K562 (cell line): Measurements from ENCODE around the gene PMVK. TPM values are rescaled to one million over a fixed set of nuclear protein-coding genes. Genes with fewer than 3 reads are reported as not detected.

ENCODE experiments used
- BCOR ChIP-seq: fragments of 450-650 bp; IDR thresholded peaks from 2 replicates; pipeline ENCODE4 v1.6.1; 2016
- CBFA2T2 ChIP-seq: fragments of 450-650 bp; conservative IDR thresholded peaks from 2 replicates; pipeline ENCODE4 v1.6.1; 2017; ENCODE audit warnings: mild to moderate bottlenecking
- COPS2 ChIP-seq: fragments of 450-650 bp; conservative IDR thresholded peaks from 2 replicates; pipeline ENCODE4 v1.6.1; 2016; ENCODE audit warnings: mild to moderate bottlenecking, moderate library complexity
- CREM ChIP-seq: IDR thresholded peaks from 2 replicates; pipeline ENCODE4 v1.6.1; 2014; ENCODE audit warnings: antibody characterized with exemption, low read depth
- ELF1 ChIP-seq: fragments of 200-800 bp; sonication (Bioruptor generic); IDR thresholded peaks from 2 replicates; pipeline ENCODE4 v1.6.1; 2016; ENCODE audit warnings: missing genetic modification characterization, missing compliant biosample characterization
- EP400 ChIP-seq: fragments of 450-650 bp; IDR thresholded peaks from 2 replicates; pipeline ENCODE4 v1.6.1; 2017; ENCODE audit warnings: antibody characterized with exemption, mild to moderate bottlenecking, moderate library complexity
- FOS ChIP-seq: IDR thresholded peaks from 3 replicates; pipeline ENCODE4 v1.6.1; 2011; ENCODE audit not compliant: insufficient read length; ENCODE audit errors: extremely low read depth
- FUS ChIP-seq: fragments of 200-400 bp; formaldehyde crosslinking; optimal IDR thresholded peaks from 2 replicates; pipeline ENCODE3; 2017; ENCODE audit warnings: low read depth, low read length
- MCM2 ChIP-seq: fragments of 450-650 bp; IDR thresholded peaks from 2 replicates; pipeline ENCODE4 v1.6.1; 2017; ENCODE audit warnings: low read depth, mild to moderate bottlenecking
- MCM3 ChIP-seq: fragments of 450-650 bp; IDR thresholded peaks from 2 replicates; pipeline ENCODE4 v1.6.1; 2016
- MTA1 ChIP-seq: fragments of 450-650 bp; IDR thresholded peaks from 2 replicates; pipeline ENCODE4 v1.6.1; 2017; ENCODE audit warnings: borderline replicate concordance
- NFYB ChIP-seq: IDR thresholded peaks from 2 replicates; pipeline ENCODE4 v1.6.1; 2011; ENCODE audit warnings: mild to moderate bottlenecking, moderate library complexity; ENCODE audit not compliant: insufficient read length; ENCODE audit errors: extremely low read depth
- NR2C1 ChIP-seq, 2 experiments: fragments of 450-650 bp; IDR thresholded peaks; 2 replicates each; pipeline ENCODE4 v1.6.1; 2017; ENCODE audit warnings: mild to moderate bottlenecking in 2 of 2, antibody characterized with exemption in 1 of 2, inconsistent platforms in 1 of 2, missing compliant biosample characterization in 1 of 2, missing genetic modification characterization in 1 of 2
- SAP30 ChIP-seq: fragments of 200-600 bp; sonication (generic); IDR thresholded peaks from 2 replicates; pipeline ENCODE4 v1.6.1; 2012; ENCODE audit warnings: borderline replicate concordance, low read depth, mild to moderate bottlenecking, moderate library complexity, low read length, control low read depth, inconsistent platforms; ENCODE audit not compliant: insufficient read depth, poor library complexity, severe bottlenecking
- SMC3 ChIP-seq: conservative IDR thresholded peaks from 2 replicates; pipeline ENCODE4 v1.6.1; 2011; ENCODE audit warnings: low read depth, low read length, improper control_type of control experiment; ENCODE audit not compliant: insufficient read depth
- XRCC3 ChIP-seq: fragments of 450-650 bp; IDR thresholded peaks from 2 replicates; pipeline ENCODE4 v1.6.1; 2017; ENCODE audit warnings: mild to moderate bottlenecking, moderate library complexity
- ZBTB17 ChIP-seq: fragments of 450-650 bp; formaldehyde crosslinking; IDR thresholded peaks from 2 replicates; pipeline ENCODE4 v1.4.0; 2020; ENCODE audit warnings: mild to moderate bottlenecking
- ZC3H4 ChIP-seq: sonication (generic); formaldehyde crosslinking; IDR thresholded peaks from 2 replicates; pipeline ENCODE4 v1.9.0; 2021; ENCODE audit warnings: missing genetic modification reagents, borderline replicate concordance
- ZNF224 ChIP-seq: sonication (generic); formaldehyde crosslinking; IDR thresholded peaks from 2 replicates; pipeline ENCODE4 v1.8.0; 2022; ENCODE audit warnings: mild to moderate bottlenecking, missing genetic modification reagents
- ZNF408 ChIP-seq: fragments of 250-450 bp; sonication (Bioruptor Pico); IDR thresholded peaks from 2 replicates; pipeline ENCODE4 v1.4.0; 2020; ENCODE audit warnings: low read depth, mild to moderate bottlenecking, moderate library complexity
- ZSCAN32 ChIP-seq: fragments of 450-650 bp; formaldehyde crosslinking; IDR thresholded peaks from 2 replicates; pipeline ENCODE4 v1.4.0; 2020; ENCODE audit warnings: mild to moderate bottlenecking, moderate library complexity
- polyA plus RNA-seq, 8 experiments: library from polyadenylated mRNA; depleted of rRNA in 4 of 8; stranded (reverse) in 5 of 8; unstranded in 3 of 8; fragments of >200 nt; fragmentation: Nextera tagmentation in 2 of 8; fragmentation: Illumina TruSeq in 1 of 8; extraction: Ambion mirVana in 2 of 8; extraction: Trizol in 1 of 8; gene quantifications; 2 replicates each; pipeline versions ENCODE4 v1.2.1 to v1.2.3, GENCODE V29; 2011 to 2014; ENCODE audit warnings: inconsistent platforms in 1 of 8, missing spikeins in 1 of 8
- total RNA-seq, 7 experiments: library from RNA; depleted of rRNA in 6 of 7; stranded (reverse); fragments of >200 nt in 6 of 7; fragmentation: Illumina TruSeq in 2 of 7; extraction: Trizol in 2 of 7; gene quantifications; 2 replicates each; pipeline versions ENCODE4 v1.2.1 to v1.2.3, GENCODE V29; 2011 to 2021; ENCODE audit warnings: low replicate concordance in 1 of 7
- TF ChIP-seq, protein P1 (sequence below): fragments of 250-450 bp; sonication (Bioruptor Pico); IDR thresholded peaks from 2 replicates; pipeline ENCODE4 v1.8.0; 2021; ENCODE audit warnings: mild to moderate bottlenecking, moderate library complexity
- TF ChIP-seq, protein P2 (sequence below): sonication (generic); formaldehyde crosslinking; IDR thresholded peaks from 2 replicates; pipeline ENCODE4 v1.8.1; 2023; ENCODE audit warnings: mild to moderate bottlenecking, missing genetic modification reagents, moderate library complexity
- TF ChIP-seq, protein P3 (sequence below): fragments of 250-450 bp; sonication (Bioruptor Pico); IDR thresholded peaks from 2 replicates; pipeline ENCODE4 v1.8.0; 2022; ENCODE audit warnings: inconsistent platforms
- TF ChIP-seq, protein P4 (sequence below): sonication (generic); formaldehyde crosslinking; IDR thresholded peaks from 2 replicates; pipeline ENCODE4 v1.8.1; 2023; ENCODE audit warnings: mild to moderate bottlenecking, missing genetic modification reagents

PMVK gene
- total and polyA plus RNA-seq, 9 of the 15 experiments (the other 6 are each of a cell fraction or from before 2014, with no cell fraction given) = 1.1 to 15.3 (median 6.3) TPM

DNA sequence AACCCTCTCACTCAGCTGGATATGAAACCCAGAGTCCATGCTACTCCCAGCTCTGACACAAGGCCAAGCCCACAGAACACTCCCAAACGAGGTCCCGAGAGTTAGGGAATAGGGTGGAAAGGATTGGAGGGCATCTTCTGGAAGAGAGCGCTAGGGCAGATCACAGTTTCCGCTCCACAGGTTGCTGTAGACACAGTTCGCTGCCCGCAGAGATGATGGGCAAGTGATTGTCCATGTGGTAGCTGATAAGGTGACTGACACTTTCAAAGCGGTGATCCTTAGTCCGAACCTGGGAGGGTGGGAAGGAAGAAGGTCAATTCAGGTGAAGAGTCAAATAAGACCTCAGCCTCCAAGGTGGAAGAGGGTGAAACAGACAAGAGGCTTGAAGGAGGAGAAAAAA, 27.1 kb upstream of the PMVK start (continued):
- TF ChIP-seq FOS = no peak
- 0 out of 2 replicates have a peak, but pooled peaks have one; percentile 10 for TF ChIP-seq CREM
- TF ChIP-seq ELF1 = no peak
- TF ChIP-seq NR2C1 (IDR thresholded peaks at IDR 0.05) = no peak
- TF ChIP-seq NR2C1 (tag; IDR thresholded peaks at IDR 0.05) = no peak
- TF ChIP-seq, protein P1, sequence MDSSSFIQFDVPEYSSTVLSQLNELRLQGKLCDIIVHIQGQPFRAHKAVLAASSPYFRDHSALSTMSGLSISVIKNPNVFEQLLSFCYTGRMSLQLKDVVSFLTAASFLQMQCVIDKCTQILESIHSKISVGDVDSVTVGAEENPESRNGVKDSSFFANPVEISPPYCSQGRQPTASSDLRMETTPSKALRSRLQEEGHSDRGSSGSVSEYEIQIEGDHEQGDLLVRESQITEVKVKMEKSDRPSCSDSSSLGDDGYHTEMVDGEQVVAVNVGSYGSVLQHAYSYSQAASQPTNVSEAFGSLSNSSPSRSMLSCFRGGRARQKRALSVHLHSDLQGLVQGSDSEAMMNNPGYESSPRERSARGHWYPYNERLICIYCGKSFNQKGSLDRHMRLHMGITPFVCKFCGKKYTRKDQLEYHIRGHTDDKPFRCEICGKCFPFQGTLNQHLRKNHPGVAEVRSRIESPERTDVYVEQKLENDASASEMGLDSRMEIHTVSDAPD (CRISPR knock-in tag) = no peak
- TF ChIP-seq NFYB = no peak
- TF ChIP-seq MCM2 = no peak
- TF ChIP-seq ZC3H4 (CRISPR knock-in tag) = no peak
- no peak for TF ChIP-seq XRCC3
- TF ChIP-seq, protein P2, sequence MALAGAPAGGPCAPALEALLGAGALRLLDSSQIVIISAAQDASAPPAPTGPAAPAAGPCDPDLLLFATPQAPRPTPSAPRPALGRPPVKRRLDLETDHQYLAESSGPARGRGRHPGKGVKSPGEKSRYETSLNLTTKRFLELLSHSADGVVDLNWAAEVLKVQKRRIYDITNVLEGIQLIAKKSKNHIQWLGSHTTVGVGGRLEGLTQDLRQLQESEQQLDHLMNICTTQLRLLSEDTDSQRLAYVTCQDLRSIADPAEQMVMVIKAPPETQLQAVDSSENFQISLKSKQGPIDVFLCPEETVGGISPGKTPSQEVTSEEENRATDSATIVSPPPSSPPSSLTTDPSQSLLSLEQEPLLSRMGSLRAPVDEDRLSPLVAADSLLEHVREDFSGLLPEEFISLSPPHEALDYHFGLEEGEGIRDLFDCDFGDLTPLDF (CRISPR knock-in tag) = no peak
- no peak for TF ChIP-seq MCM3
- TF ChIP-seq, protein P3, sequence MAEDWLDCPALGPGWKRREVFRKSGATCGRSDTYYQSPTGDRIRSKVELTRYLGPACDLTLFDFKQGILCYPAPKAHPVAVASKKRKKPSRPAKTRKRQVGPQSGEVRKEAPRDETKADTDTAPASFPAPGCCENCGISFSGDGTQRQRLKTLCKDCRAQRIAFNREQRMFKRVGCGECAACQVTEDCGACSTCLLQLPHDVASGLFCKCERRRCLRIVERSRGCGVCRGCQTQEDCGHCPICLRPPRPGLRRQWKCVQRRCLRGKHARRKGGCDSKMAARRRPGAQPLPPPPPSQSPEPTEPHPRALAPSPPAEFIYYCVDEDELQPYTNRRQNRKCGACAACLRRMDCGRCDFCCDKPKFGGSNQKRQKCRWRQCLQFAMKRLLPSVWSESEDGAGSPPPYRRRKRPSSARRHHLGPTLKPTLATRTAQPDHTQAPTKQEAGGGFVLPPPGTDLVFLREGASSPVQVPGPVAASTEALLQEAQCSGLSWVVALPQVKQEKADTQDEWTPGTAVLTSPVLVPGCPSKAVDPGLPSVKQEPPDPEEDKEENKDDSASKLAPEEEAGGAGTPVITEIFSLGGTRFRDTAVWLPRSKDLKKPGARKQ (CRISPR knock-in tag) = no peak
- no peak for TF ChIP-seq COPS2
- TF ChIP-seq FUS = no peak
- peak; percentile 29; the same call in 1 of the 2 replicates for TF ChIP-seq CBFA2T2
- no peak for TF ChIP-seq ZNF408
- no peak for TF ChIP-seq MTA1
- TF ChIP-seq, protein P4, sequence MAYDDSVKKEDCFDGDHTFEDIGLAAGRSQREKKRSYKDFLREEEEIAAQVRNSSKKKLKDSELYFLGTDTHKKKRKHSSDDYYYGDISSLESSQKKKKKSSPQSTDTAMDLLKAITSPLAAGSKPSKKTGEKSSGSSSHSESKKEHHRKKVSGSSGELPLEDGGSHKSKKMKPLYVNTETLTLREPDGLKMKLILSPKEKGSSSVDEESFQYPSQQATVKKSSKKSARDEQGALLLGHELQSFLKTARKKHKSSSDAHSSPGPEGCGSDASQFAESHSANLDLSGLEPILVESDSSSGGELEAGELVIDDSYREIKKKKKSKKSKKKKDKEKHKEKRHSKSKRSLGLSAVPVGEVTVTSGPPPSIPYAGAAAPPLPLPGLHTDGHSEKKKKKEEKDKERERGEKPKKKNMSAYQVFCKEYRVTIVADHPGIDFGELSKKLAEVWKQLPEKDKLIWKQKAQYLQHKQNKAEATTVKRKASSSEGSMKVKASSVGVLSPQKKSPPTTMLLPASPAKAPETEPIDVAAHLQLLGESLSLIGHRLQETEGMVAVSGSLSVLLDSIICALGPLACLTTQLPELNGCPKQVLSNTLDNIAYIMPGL (CRISPR knock-in tag) = no peak
- peak; percentile 32; the same call in 1 of the 2 replicates for TF ChIP-seq EP400
- no peak for TF ChIP-seq SMC3
- TF ChIP-seq BCOR = no peak; the same call in 1 of the 2 replicates
- TF ChIP-seq ZNF224 (CRISPR knock-in tag) = no peak
- TF ChIP-seq SAP30 = no peak
- TF ChIP-seq ZSCAN32 = no peak
- no peak for TF ChIP-seq ZBTB17 (CRISPR knock-in tag)
